HG02759 (cell line): ENCODE data around the gene ELN.

Experiments used
- ATAC-seq: cut with Tn5 transposase; IDR thresholded peaks from one replicate; pipeline ENCODE4 v1.9.1; 2021; ENCODE audit warnings: mild to moderate bottlenecking, moderate library complexity; ENCODE audit not compliant: unreplicated experiment

Gene ELN

DNA sequence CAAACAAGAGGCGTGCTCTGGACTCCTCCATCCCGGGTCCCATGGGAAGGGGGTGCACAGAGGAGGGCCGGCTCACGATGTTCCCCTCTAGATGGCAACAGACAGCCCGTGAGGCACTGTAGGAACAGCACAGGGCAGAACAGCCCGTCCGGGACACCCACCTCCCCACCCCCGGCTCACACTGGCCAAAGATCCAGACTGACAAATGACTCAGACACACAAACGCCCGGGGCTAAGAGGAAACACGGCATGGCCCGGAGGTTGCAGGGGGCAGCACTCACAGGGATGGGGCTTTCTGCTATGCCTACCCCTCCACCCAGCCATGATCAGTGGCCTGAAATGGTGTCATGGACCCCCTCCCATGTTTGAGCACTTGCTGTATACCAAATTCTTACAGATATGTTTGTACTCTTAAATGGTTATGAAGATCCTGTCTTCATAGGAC, 4.9 kb upstream of the ELN start:
- ATAC-seq: no peak

DNA sequence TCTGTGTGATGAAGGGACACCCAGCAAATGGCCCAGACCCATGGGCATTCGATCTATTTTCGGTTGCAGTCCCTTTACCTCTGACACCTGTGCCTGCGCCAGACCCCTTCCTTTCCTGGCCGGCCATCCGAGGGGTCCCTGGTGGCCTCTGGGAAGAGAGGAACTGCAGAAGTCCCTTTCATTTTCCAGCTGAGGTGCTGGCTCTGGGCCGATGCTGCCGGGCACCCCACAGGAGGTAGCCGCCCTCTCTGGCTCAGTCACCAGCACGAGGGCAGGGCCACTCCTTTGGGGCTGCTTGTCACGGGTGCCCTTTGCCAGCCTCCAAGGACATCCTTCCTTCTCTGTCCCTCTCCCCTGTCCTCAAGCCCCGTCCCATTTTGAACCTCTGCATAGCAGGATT, 4.2 kb upstream of the ELN start:
- ATAC-seq: no peak

DNA sequence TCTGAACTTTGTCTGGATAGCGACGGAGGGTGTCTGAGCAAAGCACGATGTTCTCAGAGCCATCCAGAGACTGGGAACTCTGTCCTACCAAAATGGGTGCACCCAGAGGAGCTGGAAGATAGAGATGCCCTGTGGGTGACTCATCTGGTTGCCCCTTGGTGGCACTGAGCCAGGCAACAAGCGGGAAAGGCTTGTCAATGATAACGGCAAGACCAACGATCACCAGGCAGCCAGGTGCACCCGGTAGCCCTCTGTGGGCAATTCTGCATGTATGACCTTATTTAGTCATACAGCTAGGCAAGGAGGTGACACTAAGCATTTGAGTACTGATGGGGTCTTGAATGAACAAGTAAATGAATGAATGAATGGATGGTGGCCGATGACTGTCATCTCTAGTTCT, 2.8 kb upstream of the ELN start:
- no peak for ATAC-seq

DNA sequence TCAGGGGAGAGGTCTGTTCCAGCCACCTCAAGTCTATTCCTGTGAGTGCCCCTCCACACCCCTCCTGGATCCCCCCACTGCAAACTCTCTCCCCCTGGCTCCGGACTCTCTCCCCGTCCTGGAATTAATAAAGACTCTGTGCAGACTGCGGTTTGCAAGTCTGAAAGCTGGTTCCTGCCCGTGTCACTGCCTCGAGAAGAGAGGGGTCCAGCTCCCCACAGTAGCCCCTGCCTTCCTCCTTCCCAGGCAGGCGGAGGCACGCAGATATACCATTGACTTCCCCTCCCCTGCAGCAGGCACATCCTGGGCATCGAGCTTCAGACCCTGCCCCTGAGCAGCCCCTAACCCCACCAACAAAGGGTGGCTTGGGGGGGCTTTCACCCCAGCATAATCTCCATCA, 2.2 kb upstream of the ELN start:
- no peak for ATAC-seq

DNA sequence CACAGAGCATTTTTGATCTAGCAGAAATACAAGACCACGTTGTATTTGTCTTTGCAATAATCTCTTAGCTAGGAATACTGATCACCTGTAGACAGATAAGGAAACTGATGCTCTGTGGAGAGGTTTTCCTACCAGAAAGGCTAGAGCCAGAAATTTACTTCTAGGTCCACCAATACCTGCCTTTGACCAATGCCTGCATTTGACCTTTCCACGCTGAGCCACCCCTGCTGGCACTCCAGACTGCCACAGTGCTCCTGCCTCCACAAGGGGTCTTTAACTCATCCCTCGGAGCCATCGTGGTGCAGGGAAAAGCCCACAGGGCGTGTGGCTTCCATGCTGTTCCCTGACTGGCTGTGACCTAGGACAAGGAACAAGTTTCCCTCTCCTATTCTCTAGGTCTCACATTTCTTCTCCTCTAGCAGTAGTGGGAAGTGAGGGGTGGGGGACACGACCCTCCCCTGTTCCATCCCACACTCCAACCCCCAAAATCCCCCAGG, 1.5 kb upstream of the ELN start:
- ATAC-seq: no peak

DNA sequence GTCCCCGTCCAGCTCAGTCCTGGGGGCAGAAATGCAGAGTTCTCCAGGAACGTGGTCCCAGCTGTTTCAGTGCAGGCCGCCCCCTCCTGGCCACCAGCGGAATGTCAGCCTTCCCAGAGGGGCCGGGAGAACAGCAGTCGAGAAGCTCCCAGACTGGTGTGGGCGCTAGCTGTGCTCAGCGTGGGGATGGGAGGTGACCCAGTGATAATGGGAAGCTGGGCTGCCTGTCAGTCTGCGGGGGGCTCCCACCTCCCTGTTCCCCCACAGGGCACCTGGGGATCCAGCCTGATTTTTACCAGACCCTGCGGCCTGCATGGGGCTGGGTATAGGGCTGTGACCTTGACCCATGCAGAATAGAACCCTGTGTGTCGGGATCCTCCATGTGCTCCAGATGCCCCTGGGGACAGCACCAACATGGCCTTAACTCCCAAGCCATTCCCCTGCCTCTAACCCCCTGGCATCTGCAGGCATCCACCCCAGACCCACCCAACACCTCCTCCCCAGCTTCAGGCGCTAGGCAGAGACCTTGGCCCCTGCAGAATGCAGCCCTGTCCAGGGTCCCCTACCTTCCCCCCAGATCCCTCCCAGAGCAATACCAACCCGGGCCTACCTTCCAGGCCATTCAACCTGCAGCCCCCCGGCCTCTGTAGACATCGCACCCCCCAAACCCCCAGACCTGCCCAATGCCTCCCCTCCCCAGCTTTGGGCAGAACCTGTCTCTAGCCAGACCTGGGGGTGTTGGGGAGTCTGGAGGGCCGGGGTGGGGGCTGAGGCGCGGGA, 880 bp upstream of the ELN start:
- ATAC-seq: no peak

DNA sequence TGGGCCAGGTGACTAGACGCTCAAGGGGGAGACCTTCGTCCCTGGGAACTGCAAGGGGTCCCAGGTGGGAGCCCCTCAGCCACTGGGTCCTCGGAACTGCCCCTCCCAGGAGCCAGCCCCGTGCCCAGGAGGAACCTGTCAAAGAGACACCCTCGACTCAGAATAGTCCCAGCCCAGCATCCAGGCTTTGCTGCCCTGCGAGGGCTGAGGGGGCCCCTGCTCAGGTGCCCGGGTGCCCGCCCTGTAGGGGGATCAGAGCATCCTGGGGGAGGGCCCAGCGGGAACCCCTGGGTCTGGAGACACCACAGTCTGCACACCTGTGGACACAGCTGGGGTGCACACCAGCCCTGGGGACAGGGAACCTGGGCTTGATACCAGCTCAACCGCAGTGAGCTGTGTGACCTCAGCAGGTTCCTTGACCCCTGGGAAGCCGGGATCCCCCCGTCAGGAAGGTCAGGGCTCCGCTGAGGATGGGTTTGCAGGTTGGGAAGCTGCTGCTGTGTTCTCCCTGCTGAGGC, 407 bp downstream of the ELN start:
- ATAC-seq: no peak

DNA sequence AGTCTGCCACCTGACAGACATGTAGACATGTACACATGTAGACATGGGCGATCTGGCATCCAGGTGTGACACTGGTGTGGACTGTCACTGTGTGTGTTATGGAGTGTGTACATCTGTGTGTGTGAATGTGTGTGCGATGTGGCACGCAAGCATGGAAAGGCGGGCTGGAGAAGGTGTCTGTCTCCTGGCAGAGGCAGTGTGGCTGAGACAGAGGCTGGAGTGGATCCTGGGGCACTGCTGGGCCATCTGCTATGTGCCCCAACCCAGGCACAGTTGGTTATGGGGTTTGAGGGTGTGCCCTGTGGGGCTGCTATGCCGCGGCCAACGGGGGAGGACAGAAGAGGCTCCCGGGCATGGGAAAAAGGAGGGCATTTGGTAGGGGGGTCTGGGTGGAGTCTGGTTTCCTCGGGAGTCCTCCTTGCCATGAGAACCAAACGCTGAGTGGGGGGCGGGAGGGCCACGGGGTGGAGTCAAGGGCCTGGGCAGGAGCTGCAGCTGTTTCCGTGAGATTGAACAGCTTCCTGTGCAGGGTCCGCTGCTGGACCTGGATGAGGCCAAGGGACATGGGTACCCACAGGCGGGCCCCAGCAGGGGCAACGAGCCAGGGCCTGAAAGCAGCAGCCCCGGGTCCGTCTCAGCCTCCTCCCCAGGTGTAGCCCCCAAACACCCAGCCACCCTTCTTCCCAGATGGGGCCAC, 1.3 kb downstream of the ELN start:
- ATAC-seq: no peak

DNA sequence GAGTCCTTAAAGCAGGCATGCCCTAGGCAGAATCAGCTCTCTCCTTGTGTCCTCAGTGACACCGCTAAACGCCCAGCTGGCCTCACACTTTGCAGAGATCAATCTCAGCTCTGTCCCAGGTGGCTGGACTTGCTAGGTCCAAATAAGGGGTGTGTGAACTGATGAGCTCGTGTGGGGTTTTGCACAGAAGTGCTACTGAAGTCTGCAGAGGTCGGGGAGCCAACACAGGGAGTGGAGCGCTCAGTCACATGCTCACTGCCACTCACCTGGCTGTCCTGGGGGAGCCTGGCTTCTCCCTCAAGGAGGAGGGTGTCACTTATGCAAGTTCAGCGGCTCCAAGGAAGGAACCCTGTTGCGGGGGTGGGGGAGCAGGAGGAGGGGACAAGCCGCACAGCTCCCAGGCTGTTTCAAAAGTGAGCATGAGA, 2.0 kb downstream of the ELN start:
- no peak for ATAC-seq

DNA sequence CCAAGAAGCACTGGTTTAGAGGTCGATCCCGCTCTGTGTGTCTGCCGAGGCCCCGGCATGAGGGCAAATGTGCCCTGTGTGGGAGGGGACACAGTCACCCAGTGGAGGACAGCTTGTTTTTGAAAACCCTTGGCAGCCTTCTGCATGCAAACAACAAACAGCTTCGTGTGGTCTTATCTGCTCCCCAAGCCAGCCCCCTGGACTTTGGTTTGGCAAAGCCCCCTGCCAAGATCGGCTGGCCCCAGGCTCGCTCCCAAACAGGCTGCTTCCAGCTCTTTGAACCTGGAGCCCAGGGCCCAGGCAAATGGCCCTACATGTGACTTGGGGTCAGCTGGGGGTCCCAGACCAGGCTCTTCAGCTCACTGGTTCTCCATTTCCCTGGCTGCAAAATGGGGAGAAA, 2.9 kb downstream of the ELN start:
- no peak for ATAC-seq

DNA sequence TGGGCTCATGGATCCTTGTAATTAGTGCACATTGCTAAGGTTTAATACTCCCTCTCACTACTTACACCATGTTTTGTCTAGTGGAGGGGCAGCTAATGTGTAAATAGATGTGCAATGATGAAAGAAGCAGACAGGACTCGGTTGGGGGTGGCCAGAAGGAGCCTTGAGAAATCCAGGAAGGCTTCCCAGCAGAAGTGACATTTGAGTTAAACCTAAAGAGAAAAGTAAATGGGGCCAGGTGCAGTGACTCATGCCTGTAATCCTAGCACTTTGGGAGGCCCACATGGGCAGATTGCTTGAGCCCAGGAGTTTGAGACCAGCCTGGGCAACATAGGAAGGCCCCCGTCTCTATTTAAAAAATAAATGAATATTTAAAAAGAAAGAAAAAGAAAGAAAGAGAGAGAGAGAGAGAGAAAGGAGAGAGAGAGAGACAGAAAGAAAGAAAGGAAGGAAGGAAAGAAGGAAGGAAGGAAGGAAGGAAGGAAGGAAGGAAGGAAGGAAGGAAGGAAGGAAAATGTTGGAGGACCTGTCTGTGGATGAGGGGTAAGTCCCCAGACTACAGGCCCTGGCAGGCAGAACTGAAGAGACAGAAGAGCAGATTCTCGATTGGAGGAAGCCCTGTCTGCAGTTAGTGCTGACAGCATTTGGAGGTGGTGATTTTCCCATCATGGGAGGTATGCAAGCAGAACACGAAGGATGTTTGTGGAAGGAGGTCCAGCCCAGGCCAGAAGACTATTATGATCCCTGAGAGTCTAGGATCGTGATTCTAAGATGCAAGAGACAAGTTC, 3.6 kb downstream of the ELN start:
- ATAC-seq: no peak

DNA sequence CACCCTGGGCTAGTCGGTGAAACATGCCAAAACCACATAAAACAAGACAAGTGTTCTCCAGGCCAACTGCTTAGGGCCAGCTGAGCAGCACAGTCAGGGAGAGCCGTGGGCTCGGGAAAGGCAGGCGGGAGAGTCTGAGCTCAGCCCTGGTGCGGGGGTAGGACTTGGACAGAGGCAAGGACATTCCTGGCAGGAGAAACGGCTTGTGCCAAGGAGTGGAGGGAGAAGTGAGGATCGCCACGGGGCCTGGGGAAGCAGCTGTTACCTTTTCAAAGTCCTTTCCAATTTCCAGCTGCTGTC, 4.2 kb downstream of the ELN start:
- no peak for ATAC-seq

DNA sequence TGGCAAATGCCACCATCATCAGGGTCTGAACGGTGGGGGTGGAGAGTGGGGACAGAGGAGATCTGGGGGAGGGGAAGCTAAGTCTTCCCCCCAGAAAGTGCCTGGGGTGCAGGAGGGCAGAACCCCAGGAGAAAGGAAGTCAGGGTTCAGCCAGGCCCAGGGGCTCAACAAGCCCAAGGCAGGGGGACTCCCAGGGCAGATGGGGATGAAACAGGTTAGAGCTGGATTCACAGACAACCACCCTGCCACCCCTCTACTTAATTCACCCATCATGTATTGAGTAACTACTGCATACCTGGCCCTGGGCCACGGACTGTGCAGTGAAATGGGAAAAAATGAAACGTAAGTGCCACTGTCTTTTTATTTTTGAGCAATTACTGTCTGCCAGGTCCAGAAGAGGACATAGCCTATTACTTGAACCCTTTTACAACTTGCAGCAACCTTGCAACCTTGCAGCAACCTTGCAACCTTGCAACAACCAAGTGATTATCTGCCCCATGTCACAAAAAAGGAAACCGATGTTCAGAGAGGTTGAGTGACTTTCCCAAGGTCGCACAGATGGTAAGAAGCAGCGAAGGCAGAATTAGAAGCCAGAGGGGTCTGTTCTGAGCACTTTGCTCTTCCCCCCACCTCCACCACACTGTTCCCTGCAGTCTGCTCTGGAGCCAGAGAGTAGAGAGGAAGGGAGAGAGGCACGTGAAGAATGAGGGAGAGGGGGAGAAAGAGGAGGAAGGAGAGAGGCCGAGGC, 4.8 kb downstream of the ELN start:
- ATAC-seq: no peak

DNA sequence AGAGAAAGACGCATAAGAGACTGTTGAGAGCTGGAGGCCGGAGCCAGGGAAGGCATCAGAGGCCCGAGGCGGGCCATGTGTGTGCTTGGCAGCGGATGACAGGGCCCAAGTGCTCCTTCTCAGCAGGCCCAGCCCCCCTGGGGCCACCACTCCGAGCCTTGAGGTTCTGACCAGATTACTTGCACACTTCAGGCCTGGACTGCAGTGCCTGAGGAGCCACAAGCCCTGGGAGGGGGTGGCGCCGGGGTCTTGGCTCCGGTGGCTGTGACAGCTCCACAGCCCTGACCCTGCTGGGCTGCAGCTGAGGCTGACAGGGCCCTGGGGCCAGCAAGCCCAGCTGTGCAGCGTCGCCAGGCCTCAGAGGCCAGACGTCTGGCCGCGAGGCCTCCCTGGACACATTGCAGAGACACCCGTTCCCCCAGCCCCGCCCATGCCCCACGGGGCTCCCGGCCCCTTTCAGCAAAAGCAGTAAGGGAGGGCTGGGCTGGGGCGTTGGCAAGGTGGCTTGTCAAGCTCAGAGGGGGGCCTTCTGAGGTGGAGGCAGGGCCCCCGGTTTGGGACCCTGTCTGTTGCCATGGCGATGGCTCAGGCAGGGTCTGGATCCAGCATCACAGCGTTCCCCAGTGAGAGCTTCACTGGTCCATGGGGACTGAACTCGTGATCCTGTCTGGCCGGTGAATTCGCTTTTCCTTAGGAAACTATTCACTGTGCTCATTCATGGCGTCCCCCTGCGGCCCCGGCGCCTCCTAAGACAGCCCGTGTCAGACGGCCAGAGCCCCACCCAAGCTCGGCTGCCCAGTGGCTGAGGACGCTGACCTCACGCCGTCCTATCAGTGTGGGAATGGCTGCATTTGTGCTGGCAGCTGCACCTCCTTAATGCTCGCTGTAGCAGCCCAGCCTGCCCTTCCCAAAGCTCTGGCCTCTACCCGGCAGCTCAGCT, 5.7 kb downstream of the ELN start:
- no peak for ATAC-seq

DNA sequence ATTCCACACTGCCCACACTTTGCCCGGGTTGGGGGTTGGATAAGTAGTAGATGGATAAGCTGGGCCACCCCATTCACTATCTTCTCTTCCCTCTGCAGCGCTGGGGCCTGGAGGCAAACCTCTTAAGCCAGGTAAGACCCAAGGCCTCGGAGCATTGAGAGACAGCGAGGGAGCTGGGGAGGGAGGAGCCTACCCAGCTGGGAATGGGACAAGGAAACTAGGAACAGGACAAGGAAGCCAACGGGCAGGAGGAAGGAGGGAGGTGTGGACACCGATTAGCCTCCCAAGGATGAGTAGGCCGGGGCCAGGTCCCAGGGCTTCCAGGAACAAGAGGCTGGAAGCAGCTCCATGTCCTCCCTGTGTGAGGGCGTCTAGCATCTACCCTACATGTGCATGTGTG, 9.6 kb downstream of the ELN start:
- ATAC-seq: no peak

DNA sequence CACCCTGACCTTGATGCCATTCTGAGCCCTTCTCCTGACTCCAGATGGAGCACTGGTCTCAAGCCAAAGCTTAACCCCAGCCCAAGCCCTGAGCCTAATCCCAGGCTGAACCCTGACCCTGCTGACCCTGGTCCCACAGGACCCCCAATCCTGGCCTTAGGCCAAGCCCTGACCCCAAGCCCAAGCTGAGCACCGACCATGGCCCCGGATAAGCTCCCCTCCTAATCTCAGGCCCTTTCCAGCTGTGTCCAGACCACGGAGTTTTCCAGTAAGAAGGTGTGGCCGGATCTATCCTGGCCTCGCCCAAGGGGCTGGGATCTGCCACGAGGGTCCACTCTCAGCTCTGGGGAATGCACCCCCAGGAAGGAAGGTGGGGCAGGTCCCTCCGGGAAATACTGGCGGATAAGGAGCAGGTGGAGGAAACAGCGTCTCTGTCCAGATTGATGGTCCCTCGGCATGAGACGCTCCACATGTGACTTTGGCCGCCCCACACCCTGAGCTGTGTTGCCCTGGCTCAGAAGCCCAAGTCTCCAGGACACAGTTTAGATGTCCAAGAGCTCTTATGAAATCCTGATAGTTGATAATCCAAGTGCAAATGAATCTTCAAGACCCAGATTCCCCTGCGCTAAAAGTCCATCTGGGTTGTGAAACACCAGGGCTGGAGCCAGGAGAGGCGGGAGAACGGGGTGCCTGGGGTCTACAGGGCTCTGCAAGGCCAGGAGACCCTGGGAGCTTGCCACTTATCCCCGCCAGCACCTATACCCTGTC, 10.4 kb downstream of the ELN start:
- no peak for ATAC-seq

DNA sequence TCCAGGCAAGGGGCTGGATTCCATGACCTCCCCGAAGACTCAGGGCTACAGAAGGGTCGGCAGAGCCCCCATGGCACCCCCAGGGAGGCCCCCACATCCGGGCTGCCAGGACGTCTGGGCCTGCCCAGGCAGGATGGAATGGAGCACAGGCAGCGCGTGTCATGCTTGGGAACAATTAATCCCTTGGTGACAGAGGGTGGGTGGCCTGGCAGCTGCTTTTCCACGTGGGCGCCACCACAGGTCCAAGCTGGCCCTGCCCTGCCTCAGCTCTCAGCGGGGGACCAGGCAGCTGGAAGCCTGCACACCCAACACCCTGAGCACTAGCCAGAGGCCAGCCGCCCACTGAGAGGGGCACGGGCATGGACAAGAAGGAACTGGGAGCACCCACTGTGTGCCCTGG, 11.4 kb downstream of the ELN start:
- ATAC-seq: no peak

DNA sequence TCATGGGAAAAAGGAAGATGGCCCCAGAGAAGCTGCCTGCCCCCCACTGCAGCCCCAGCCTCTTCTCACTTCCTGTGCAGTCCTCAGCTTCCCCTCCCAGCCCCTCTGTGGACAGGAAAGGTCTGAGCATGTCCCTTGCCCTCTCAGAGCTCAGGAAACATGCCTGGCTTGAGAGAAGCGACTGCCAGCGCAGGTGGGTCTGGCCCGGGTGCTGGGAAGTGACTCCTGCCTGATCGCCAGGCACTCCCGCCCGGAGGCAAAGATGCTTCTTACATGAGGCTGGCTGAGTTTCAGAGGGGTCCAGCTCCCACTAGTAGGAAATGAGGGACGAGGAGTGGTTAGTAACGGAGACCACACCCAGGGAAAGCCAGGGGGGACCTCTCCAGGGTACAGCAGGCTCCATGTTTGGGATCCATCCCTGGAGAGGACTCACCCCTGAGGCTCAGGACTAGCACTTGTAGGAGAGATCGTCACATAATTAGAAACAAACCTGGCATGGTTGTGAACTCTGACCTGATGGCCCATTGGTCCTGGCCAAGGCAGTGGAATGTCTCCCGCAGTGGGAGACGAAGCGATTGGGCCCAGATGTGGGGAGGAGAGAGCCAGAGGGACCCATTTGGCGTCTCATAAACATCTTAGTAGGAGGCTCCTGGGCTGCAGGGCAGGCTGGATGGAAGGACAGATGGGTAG, 12.3 kb downstream of the ELN start:
- no peak for ATAC-seq
